K562 (cell line): ENCODE data around the gene ORC4. TPM values are rescaled to one million over a fixed set of nuclear protein-coding genes. Genes with fewer than 3 reads are reported as not detected.

Experiments
- ATAC-seq: fragments of 200-7000 bp; cut with Tn5 transposase; 3 replicates; pipeline ENCODE4 v1.9.1; 2020; ENCODE audit warnings: moderate library complexity
- BruUV-seq: library from RNA; stranded (reverse); fragments of 400-500 nt; replicated peaks from 2 replicates; lab custom pipeline; 2021; lab: Mats Ljungman, UMichigan
- CTCF ChIA-PET: fragments of 300-600 bp; formaldehyde crosslinking; extraction: SDS; loops from one replicate; lab custom pipeline; 2021; ENCODE audit warnings: low intra/inter-chr PET ratio; lab: Yijun Ruan, JAX
- POLR2A ChIA-PET: fragments of 300-600, 350-650 bp; sonication (Branson Sonifier 250); formaldehyde crosslinking; extraction: SDS; loops from one replicate; lab custom pipeline; 2021; ENCODE audit warnings: antibody characterized with exemption, inconsistent platforms; lab: Yijun Ruan, JAX
- DNase-seq, 4 experiments: peaks; one replicate each; pipeline versions ENCODE4 v3.0.0 to v3.0.0-alpha.2; 2011 to 2018; ENCODE audit warnings: low spot score in 3 of 4, mixed read lengths in 3 of 4; ENCODE audit errors: extremely low read depth in 1 of 4
- FAIRE-seq: peaks from 2 replicates; lab custom pipeline; 2011; peaks lifted over from hg19 to GRCh38; lab: Jason Lieb, UNC
- H2AFZ ChIP-seq: 2 replicates; pipeline ENCODE4 v1.6.0; 2011; ENCODE audit warnings: low read depth, low read length, control low read depth, inconsistent platforms
- H3K27ac ChIP-seq: fragments of 200-600 bp; 3 replicates; pipeline ENCODE4 v1.8.0; 2011; ENCODE audit warnings: low read depth, mild to moderate bottlenecking, control low read depth, inconsistent platforms, low read length, moderate library complexity, mixed read lengths; ENCODE audit errors: extremely low read depth
- H3K27me3 ChIP-seq, 2 experiments: fragments of 300-600 bp in 1 of 2; 2 replicates in 1 of 2; 3 replicates in 1 of 2; pipeline versions ENCODE4 v1.6.0 to v1.8.0; 2011; ENCODE audit warnings: inconsistent platforms in 2 of 2, low read length in 2 of 2, mild to moderate bottlenecking in 1 of 2, mixed read lengths in 1 of 2, moderate library complexity in 1 of 2; ENCODE audit not compliant: control insufficient read depth in 2 of 2, insufficient read depth in 2 of 2
- H3K36me3 ChIP-seq: fragments of 300-600 bp; 3 replicates; pipeline ENCODE4 v1.8.0; 2011; ENCODE audit warnings: mild to moderate bottlenecking, low read length, inconsistent platforms; ENCODE audit not compliant: control insufficient read depth, insufficient read depth
- H3K4me1 ChIP-seq, 2 experiments: fragments of 200-600 bp in 1 of 2; replicated peaks in 1 of 2; 2 replicates in 1 of 2; 3 replicates in 1 of 2; pipeline versions ENCODE4 v1.5.1 to v1.8.0; 2011; ENCODE audit warnings: inconsistent platforms in 2 of 2, low read length in 2 of 2, mild to moderate bottlenecking in 1 of 2, mixed read lengths in 1 of 2, moderate library complexity in 1 of 2; ENCODE audit not compliant: control insufficient read depth in 2 of 2, insufficient read depth in 2 of 2
- H3K4me2 ChIP-seq: 2 replicates; pipeline ENCODE4 v1.6.1; 2011; ENCODE audit warnings: low read length, control low read depth, inconsistent platforms, mixed read lengths; ENCODE audit not compliant: insufficient read depth
- H3K4me3 ChIP-seq: fragments of 200-600 bp; sonication (generic), shearing (Covaris generic); 2 replicates; pipeline ENCODE4 v1.5.1; 2016; ENCODE audit warnings: control low read depth, inconsistent platforms
- H3K79me2 ChIP-seq: fragments of 200-600 bp; 3 replicates; pipeline ENCODE4 v1.8.0; 2011; ENCODE audit warnings: low read length, inconsistent platforms; ENCODE audit not compliant: control insufficient read depth, insufficient read depth
- H3K9ac ChIP-seq, 2 experiments: 2 replicates each; pipeline versions ENCODE4 v1.6.0 to v1.6.1; 2011; ENCODE audit warnings: low read depth in 2 of 2, low read length in 2 of 2, control low read depth in 1 of 2, inconsistent platforms in 1 of 2, mild to moderate bottlenecking in 1 of 2, mixed read lengths in 1 of 2; ENCODE audit not compliant: insufficient read depth in 1 of 2
- H3K9me1 ChIP-seq: one replicate; pipeline ENCODE4 v1.6.0; 2011; ENCODE audit warnings: inconsistent platforms, mild to moderate bottlenecking, low read length, moderate library complexity; ENCODE audit not compliant: control insufficient read depth, insufficient read depth
- H3K9me3 ChIP-seq: replicated peaks from 2 replicates; pipeline ENCODE4 v1.5.1; 2011; ENCODE audit warnings: low read depth, low read length, inconsistent platforms; ENCODE audit not compliant: control insufficient read depth, insufficient read depth
- H4K20me1 ChIP-seq: replicated peaks from 2 replicates; pipeline ENCODE4 v1.6.1; 2011; ENCODE audit warnings: low read length, inconsistent platforms, mixed read lengths; ENCODE audit not compliant: control insufficient read depth, insufficient read depth
- BMI1 ChIP-seq: fragments of 150-350 bp; IDR thresholded peaks from 2 replicates; pipeline ENCODE4 v1.6.1; 2014; ENCODE audit warnings: low read length
- BRD4 ChIP-seq: fragments of 200-600 bp; sonication (generic); IDR thresholded peaks from 2 replicates; pipeline ENCODE4 v1.6.1; 2017; ENCODE audit warnings: inconsistent platforms
- FOXP1 ChIP-seq: sonication (generic); formaldehyde crosslinking; IDR thresholded peaks from 2 replicates; pipeline ENCODE4 v1.8.0; 2022; ENCODE audit warnings: mild to moderate bottlenecking, missing genetic modification reagents
- GTF2F1 ChIP-seq: IDR thresholded peaks from 2 replicates; pipeline ENCODE4 v1.6.1; 2011; ENCODE audit warnings: low read depth, low read length, improper control_type of control experiment
- HOMEZ ChIP-seq: fragments of 250-450 bp; sonication (Bioruptor Pico); IDR thresholded peaks from 2 replicates; pipeline ENCODE4 v1.4.0; 2020; ENCODE audit warnings: mild to moderate bottlenecking, moderate library complexity
- KLF6 ChIP-seq: fragments of 250-450 bp; sonication (Bioruptor Pico); IDR thresholded peaks from 2 replicates; pipeline ENCODE4 v1.4.0; 2020; ENCODE audit warnings: mild to moderate bottlenecking, moderate library complexity, borderline replicate concordance
- MAZ ChIP-seq, 2 experiments: fragments of 450-650 bp in 1 of 2; sonication (generic) in 1 of 2; formaldehyde crosslinking; IDR thresholded peaks in 1 of 2; conservative IDR thresholded peaks in 1 of 2; 2 replicates each; pipeline versions ENCODE4 v1.4.0 to v1.5.0; 2020; ENCODE audit warnings: mild to moderate bottlenecking in 1 of 2, missing genetic modification reagents in 1 of 2
- PRDM10 ChIP-seq: fragments of 450-650 bp; IDR thresholded peaks from 2 replicates; pipeline ENCODE4 v1.6.1; 2018; ENCODE audit not compliant: partially characterized antibody
- SAFB ChIP-seq: fragments of 200-400 bp; formaldehyde crosslinking; IDR thresholded peaks from 2 replicates; pipeline ENCODE4 v1.6.1; 2017; ENCODE audit warnings: low read depth, low read length, borderline replicate concordance
- SMARCB1 ChIP-seq: IDR thresholded peaks from 2 replicates; pipeline ENCODE4 v1.6.1; 2011; ENCODE audit warnings: improper control_type of control experiment, low read depth; ENCODE audit not compliant: insufficient read length
- U2AF2 ChIP-seq: fragments of 200-400 bp; formaldehyde crosslinking; optimal IDR thresholded peaks from 2 replicates; pipeline ENCODE3; 2017; ENCODE audit warnings: low read depth, mild to moderate bottlenecking, low read length
- UBTF ChIP-seq, 2 experiments: IDR thresholded peaks; 2 replicates each; pipeline ENCODE4 v1.6.1; 2012; ENCODE audit warnings: improper control_type of control experiment in 2 of 2, low read depth in 2 of 2, low read length in 2 of 2, borderline replicate concordance in 1 of 2
- XRCC4 ChIP-seq: IDR thresholded peaks from one replicate; pipeline ENCODE4 v1.6.1; 2011; ENCODE audit not compliant: insufficient read depth, insufficient read length; ENCODE audit errors: extremely low read depth
- ZBTB17 ChIP-seq: fragments of 450-650 bp; formaldehyde crosslinking; IDR thresholded peaks from 2 replicates; pipeline ENCODE4 v1.4.0; 2020; ENCODE audit warnings: mild to moderate bottlenecking
- ZNF445 ChIP-seq: fragments of 250-450 bp; sonication (Bioruptor Pico); IDR thresholded peaks from 2 replicates; pipeline ENCODE4 v1.4.0; 2020; ENCODE audit warnings: low read depth, mild to moderate bottlenecking, moderate library complexity
- in situ Hi-C: fragments of 300-500 bp; cut with MboI; formaldehyde crosslinking; loops from 4 replicates; pipeline ENCODE4 v1.15.0; 2018; ENCODE audit warnings: inconsistent platforms, mixed read lengths
- intact Hi-C: fragments of 100-400 bp; cut with micrococcal nuclease; formaldehyde crosslinking; loops from 2 replicates; pipeline ENCODE4 v1.14.2; 2022
- polyA plus RNA-seq, 8 experiments: library from polyadenylated mRNA; depleted of rRNA in 4 of 8; stranded (reverse) in 5 of 8; unstranded in 3 of 8; fragments of >200 nt; fragmentation: Nextera tagmentation in 2 of 8; fragmentation: Illumina TruSeq in 1 of 8; extraction: Ambion mirVana in 2 of 8; extraction: Trizol in 1 of 8; gene quantifications; 2 replicates each; pipeline versions ENCODE4 v1.2.1 to v1.2.3, GENCODE V29; 2011 to 2014; ENCODE audit warnings: inconsistent platforms in 1 of 8, missing spikeins in 1 of 8
- total RNA-seq, 7 experiments: library from RNA; depleted of rRNA in 6 of 7; stranded (reverse); fragments of >200 nt in 6 of 7; fragmentation: Illumina TruSeq in 2 of 7; extraction: Trizol in 2 of 7; gene quantifications; 2 replicates each; pipeline versions ENCODE4 v1.2.1 to v1.2.3, GENCODE V29; 2011 to 2021; ENCODE audit warnings: low replicate concordance in 1 of 7
- TF ChIP-seq, protein P1 (sequence below): fragments of 250-450 bp; sonication (Bioruptor Pico); IDR thresholded peaks from 2 replicates; pipeline ENCODE4 v1.9.0; 2021; ENCODE audit warnings: mild to moderate bottlenecking

The ORC4 gene
- total and polyA plus RNA-seq, 9 of the 15 experiments (the other 6 are each of a cell fraction or from before 2014, with no cell fraction given) = 58.6 to 100 (median 70.5) TPM

DNA sequence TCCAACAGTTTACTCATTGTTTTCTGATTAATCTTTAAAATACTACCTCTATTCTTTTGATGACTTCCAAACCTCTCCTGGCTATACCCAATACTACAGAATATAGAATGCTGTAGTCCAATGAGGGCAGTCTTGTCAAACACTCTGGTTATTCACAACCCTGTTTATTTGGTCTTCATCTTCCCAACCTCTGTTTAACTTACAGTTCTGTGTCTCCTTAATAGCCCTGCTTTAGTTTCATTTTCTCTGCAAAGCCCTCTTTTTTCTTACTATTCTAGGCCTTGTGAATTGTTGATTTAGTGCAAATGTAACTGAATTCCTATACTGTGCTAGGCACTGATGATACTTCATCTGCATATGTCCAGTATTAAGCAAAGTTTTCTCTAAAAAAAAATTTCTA lies 135.7 kb downstream of the ORC4 start:
- Histone ChIP-seq H3K27ac (no peak overlapping the region), H3K4me1 (no peaks in the 10 kb centered on the region), H4K20me1 (no peaks in the 10 kb centered on the region), H3K9ac (no peak overlapping the region), H3K9me3 (no peaks in the 10 kb centered on the region), H3K27me3 (no peaks in the 10 kb centered on the region; a peak in 1 of 5 replicates), H3K4me3 (no peak overlapping the region), H3K9me1 (no peaks in the 10 kb centered on the region), H3K79me2 (no peaks in the 10 kb centered on the region), H3K4me2 (no peak overlapping the region), H2AFZ (no peak overlapping the region), H3K36me3 (no peaks in the 10 kb centered on the region)
- ATAC-seq (no peak), DNase-seq (no peak), FAIRE-seq (no peak)
- no TSS peak for BruUV-seq
- in situ Hi-C loops = loop anchor here (25.0 kb wide), 1 partner anchor 848 kb away; no protein-coding TSS in a partner anchor
- intact Hi-C loops = no loop called here
- ChIA-PET CTCF (no interaction called here), POLR2A (no interaction called here)
- TF ChIP-seq HOMEZ (CRISPR knock-in tag) = no peak
- no peak for TF ChIP-seq SMARCB1
- no peak for TF ChIP-seq XRCC4
- TF ChIP-seq ZBTB17 (CRISPR knock-in tag) = no peak
- TF ChIP-seq, protein P1, sequence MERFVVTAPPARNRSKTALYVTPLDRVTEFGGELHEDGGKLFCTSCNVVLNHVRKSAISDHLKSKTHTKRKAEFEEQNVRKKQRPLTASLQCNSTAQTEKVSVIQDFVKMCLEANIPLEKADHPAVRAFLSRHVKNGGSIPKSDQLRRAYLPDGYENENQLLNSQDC (CRISPR knock-in tag) = no peak
- no peak for TF ChIP-seq BMI1
- TF ChIP-seq U2AF2 = no peak
- TF ChIP-seq UBTF (IDR thresholded peaks at IDR 0.05; ENCODE audit: borderline replicate concordance in 1 of 2, low read depth in 2 of 2, low read length in 2 of 2) = no peak
- no peak for TF ChIP-seq GTF2F1
- no peak for TF ChIP-seq MAZ (CRISPR knock-in tag; conservative IDR thresholded peaks at IDR 0.05 in 1 of 2, IDR thresholded peaks at IDR 0.05 in 1 of 2)
- no peak for TF ChIP-seq KLF6 (CRISPR knock-in tag)
- TF ChIP-seq BRD4 = no peak
- no peak for TF ChIP-seq ZNF445
- no peak for TF ChIP-seq PRDM10
- TF ChIP-seq SAFB = no peak
- no peak for TF ChIP-seq FOXP1 (CRISPR knock-in tag)
